Kidney (tissue), 14 donors: Measurements from ENCODE around the gene GALNT17. TPM values are rescaled to one million over a fixed set of nuclear protein-coding genes. Genes with fewer than 3 reads are reported as not detected.

ENCODE experiments used
- DNase-seq, 5 donors: peaks; one replicate each; pipeline ENCODE4 v3.0.0-alpha.2; 2013 to 2020
- FAIRE-seq: peaks from 2 replicates; lab custom pipeline; 2012; peaks lifted over from hg19 to GRCh38; lab: Jason Lieb, UNC
- H3K27ac ChIP-seq, 2 donors: one replicate each; pipeline ENCODE4 v1.7.0; 2013; ENCODE audit warnings: low read depth in 2 of 2, low read length in 2 of 2, inconsistent platforms in 1 of 2
- H3K27me3 ChIP-seq: one replicate; pipeline ENCODE4 v1.7.1; 2013; ENCODE audit warnings: low read length, inconsistent platforms; ENCODE audit not compliant: control insufficient read depth, insufficient read depth
- H3K36me3 ChIP-seq, 3 donors: one replicate each; pipeline versions ENCODE4 v1.7.0 to v1.7.1; 2013; ENCODE audit warnings: low read length in 3 of 3, control low read depth in 1 of 3, inconsistent platforms in 1 of 3; ENCODE audit not compliant: insufficient read depth in 3 of 3, control insufficient read depth in 2 of 3
- H3K4me1 ChIP-seq, 3 donors: one replicate each; pipeline versions ENCODE4 v1.7.0 to v1.7.1; 2013; ENCODE audit warnings: low read length in 3 of 3, inconsistent platforms in 1 of 3, low read depth in 1 of 3; ENCODE audit not compliant: control insufficient read depth in 2 of 3, insufficient read depth in 2 of 3
- H3K4me3 ChIP-seq, 3 donors: one replicate each; pipeline versions ENCODE4 v1.7.0 to v1.8.1; 2013; ENCODE audit warnings: low read length in 3 of 3, control low read depth in 1 of 3, inconsistent platforms in 1 of 3
- H3K9ac ChIP-seq, 3 donors: one replicate each; pipeline versions ENCODE4 v1.7.0 to v1.7.1; 2013; ENCODE audit warnings: low read length in 3 of 3, control low read depth in 1 of 3, inconsistent platforms in 1 of 3
- H3K9me3 ChIP-seq, 3 donors: one replicate each; pipeline versions ENCODE4 v1.7.0 to v1.7.1; 2013; ENCODE audit warnings: low read length in 3 of 3, control low read depth in 1 of 3, inconsistent platforms in 1 of 3; ENCODE audit not compliant: control insufficient read depth in 2 of 3, insufficient read depth in 1 of 3
- CTCF ChIP-seq: IDR thresholded peaks from 3 replicates; pipeline ENCODE4 v1.5.1; 2012; ENCODE audit warnings: mild to moderate bottlenecking, moderate library complexity, borderline replicate concordance; ENCODE audit not compliant: insufficient read depth; ENCODE audit errors: extremely low read depth
- intact Hi-C: fragments of 100-400 bp; cut with DNase I; formaldehyde crosslinking; loops from one replicate; pipeline ENCODE4 v1.11.1; 2022
- polyA plus RNA-seq: library from polyadenylated mRNA; stranded (reverse); fragments of 350-450 nt; fragmentation: Illumina TruSeq; extraction: RNeasy Lipid Tissue Mini Kit (QIAGEN cat#74804); gene quantifications from one replicate; pipeline ENCODE4 v1.2.3, GENCODE V29; 2014; ENCODE audit warnings: low read depth, low replicate concordance; ENCODE audit not compliant: insufficient read depth
- total RNA-seq: library from RNA; stranded (reverse); fragmentation: NEBNext Ultra II Directional; extraction: Animal tissue kit (Norgen Biotek cat#: 25700); gene quantifications from one replicate; pipeline ENCODE4 v1.2.1, GENCODE V29; 2021
- donor health status: control.
- donor health status: control.
- donor health status: control.
- donor health status: control.
- donor health status: control.
- donor health status: DM: yes; HTN: yes; CAD: no.
- donor health status: Normal renal cell carcinoma (clear cell type).

Gene GALNT17
- total and polyA plus RNA-seq, 2 donors from 2014 or later: 2.4 to 5.5 TPM

- intact Hi-C loops: no loop called here
- no peak for FAIRE-seq
- peaks cover 0 to 14% (median 2%) of the 10 kb centered on the region in 3 donors for H3K9me3 ChIP-seq
Observed at GRCh38 chr7:71652510-71652909, 520.6 kb downstream of the GALNT17 start.

GRCh38 chr7:71657386-71657785, 525.4 kb downstream of the GALNT17 start:
- H3K9me3 ChIP-seq: no peaks in the 10 kb centered on the region
- H3K9ac ChIP-seq: no peak overlapping the region
- DNase-seq: no peak
- no peak for FAIRE-seq
- no peak overlapping the region for H3K4me3 ChIP-seq
- no peaks in the 10 kb centered on the region for H3K4me1 ChIP-seq
- no peaks in the 10 kb centered on the region for H3K36me3 ChIP-seq
- TF ChIP-seq CTCF: no peak
- intact Hi-C loops: no loop called here
- H3K27ac ChIP-seq: no peak overlapping the region
- no peaks in the 10 kb centered on the region for H3K27me3 ChIP-seq

More at GRCh38 chr7:71652510-71652909, 520.6 kb downstream of the GALNT17 start:
- Histone ChIP-seq H3K36me3 (no peaks in the 10 kb centered on the region), H3K9ac (no peak overlapping the region), H3K4me1 (no peaks in the 10 kb centered on the region), H3K27me3 (no peaks in the 10 kb centered on the region), H3K27ac (no peak overlapping the region), H3K4me3 (no peak overlapping the region)
- no peak for TF ChIP-seq CTCF
- no peak for DNase-seq

GRCh38 chr7:71659622-71660021, 527.7 kb downstream of the GALNT17 start:
- FAIRE-seq (no peak), DNase-seq (no peak)
- no peak for TF ChIP-seq CTCF
- H3K27me3 ChIP-seq: no peaks in the 10 kb centered on the region
- no peaks in the 10 kb centered on the region for H3K4me1 ChIP-seq
- intact Hi-C loops: no loop called here
- H3K36me3 ChIP-seq: no peaks in the 10 kb centered on the region
- no peak overlapping the region for H3K4me3 ChIP-seq
- no peak overlapping the region for H3K9ac ChIP-seq
- peaks cover 0 to 4% (median 0%) of the 10 kb centered on the region in 3 donors for H3K9me3 ChIP-seq
- no peak overlapping the region for H3K27ac ChIP-seq

GRCh38 chr7:71661671-71662224, 529.8 kb downstream of the GALNT17 start:
- Histone ChIP-seq H3K27me3 (no peaks in the 10 kb centered on the region), H3K9me3 (peaks cover 0 to 4% (median 0%) of the 10 kb centered on the region in 3 donors), H3K9ac (no peak overlapping the region), H3K36me3 (no peaks in the 10 kb centered on the region), H3K4me1 (no peaks in the 10 kb centered on the region), H3K4me3 (no peak overlapping the region), H3K27ac (no peak overlapping the region)
- DNase-seq: no peak
- FAIRE-seq: no peak
- TF ChIP-seq CTCF: no peak
- intact Hi-C loops: no loop called here
